ENCODE data around the gene DIAPH2.

- TF ChIP-seq BHLHE40 (IDR thresholded peaks at IDR 0.05; ENCODE audit: borderline replicate concordance) = no peak
- no peak for TF ChIP-seq PKNOX1 (IDR thresholded peaks at IDR 0.05)
- TF ChIP-seq L3MBTL2 (conservative IDR thresholded peaks at IDR 0.05) = no peak
- TF ChIP-seq TARDBP (IDR thresholded peaks at IDR 0.05) = no peak
- TF ChIP-seq SUZ12 (IDR thresholded peaks at IDR 0.05) = no peak
- no peak for TF ChIP-seq ZNF384 (IDR thresholded peaks at IDR 0.05)
- no peak for TF ChIP-seq HDGF (IDR thresholded peaks at IDR 0.05; ENCODE audit: borderline replicate concordance)
- no peak for TF ChIP-seq ELF4 (IDR thresholded peaks at IDR 0.05)
- no peak for TF ChIP-seq SP1 (IDR thresholded peaks at IDR 0.05)
- no peak for TF ChIP-seq ARNT (IDR thresholded peaks at IDR 0.05)
- TF ChIP-seq FOXK2 (IDR thresholded peaks at IDR 0.05) = no peak
- TF ChIP-seq FOXM1 (IDR thresholded peaks at IDR 0.05; ENCODE audit: borderline replicate concordance) = no peak
- TF ChIP-seq FOXA1 (IDR thresholded peaks at IDR 0.05) = no peak
Measured at GRCh38 chrX:97096385-97096784, 411.7 kb downstream of the DIAPH2 start.
